ENCODE results near the gene LPIN2.

The LPIN2 gene

DNA sequence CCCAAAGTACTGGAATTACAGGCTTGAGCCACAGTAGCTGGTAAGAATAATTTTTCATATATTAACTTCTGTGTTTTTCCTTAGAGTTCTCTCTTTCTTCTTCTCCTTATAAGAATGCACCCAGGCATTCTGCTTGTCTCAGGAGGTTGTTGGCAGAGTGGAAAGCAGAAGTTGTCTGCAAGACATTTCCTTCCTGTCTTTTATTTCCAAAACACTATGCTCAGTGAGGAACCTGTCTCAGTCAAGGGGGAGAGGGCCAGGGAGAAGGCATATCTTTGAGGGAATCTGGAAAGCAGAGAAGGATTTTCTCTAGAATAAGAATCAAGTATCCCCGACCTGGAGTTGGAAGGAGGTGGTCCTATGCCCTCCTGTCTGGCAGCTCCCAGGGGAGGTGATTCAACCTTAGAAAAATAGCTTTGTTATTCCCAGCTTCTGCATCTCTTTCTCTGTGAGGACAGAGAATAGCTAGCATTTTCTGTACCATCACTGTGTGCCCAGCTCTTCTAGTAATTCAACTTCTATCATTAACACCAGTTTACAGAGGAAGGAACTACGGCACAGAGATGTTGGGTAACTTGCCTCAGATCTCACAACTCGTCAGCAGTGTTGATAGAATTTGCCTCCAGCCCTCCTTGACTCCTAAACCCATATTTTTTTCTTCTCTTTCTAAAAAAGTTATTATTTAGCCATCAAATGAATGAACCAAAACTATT lies 3.8 kb upstream of the LPIN2 start:
- H3K9me3 ChIP-seq: no peaks in the 10 kb centered on the region
- intact Hi-C loops (cut with DNase I; ENCODE audit: low total_unique reads): no loop called here
- peak in 1 of 2 donors; percentile 19 for DNase-seq
- TF ChIP-seq, protein P1, sequence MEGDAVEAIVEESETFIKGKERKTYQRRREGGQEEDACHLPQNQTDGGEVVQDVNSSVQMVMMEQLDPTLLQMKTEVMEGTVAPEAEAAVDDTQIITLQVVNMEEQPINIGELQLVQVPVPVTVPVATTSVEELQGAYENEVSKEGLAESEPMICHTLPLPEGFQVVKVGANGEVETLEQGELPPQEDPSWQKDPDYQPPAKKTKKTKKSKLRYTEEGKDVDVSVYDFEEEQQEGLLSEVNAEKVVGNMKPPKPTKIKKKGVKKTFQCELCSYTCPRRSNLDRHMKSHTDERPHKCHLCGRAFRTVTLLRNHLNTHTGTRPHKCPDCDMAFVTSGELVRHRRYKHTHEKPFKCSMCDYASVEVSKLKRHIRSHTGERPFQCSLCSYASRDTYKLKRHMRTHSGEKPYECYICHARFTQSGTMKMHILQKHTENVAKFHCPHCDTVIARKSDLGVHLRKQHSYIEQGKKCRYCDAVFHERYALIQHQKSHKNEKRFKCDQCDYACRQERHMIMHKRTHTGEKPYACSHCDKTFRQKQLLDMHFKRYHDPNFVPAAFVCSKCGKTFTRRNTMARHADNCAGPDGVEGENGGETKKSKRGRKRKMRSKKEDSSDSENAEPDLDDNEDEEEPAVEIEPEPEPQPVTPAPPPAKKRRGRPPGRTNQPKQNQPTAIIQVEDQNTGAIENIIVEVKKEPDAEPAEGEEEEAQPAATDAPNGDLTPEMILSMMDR (IDR thresholded peaks at IDR 0.05): no peak
- H3K36me3 ChIP-seq: no peaks in the 10 kb centered on the region
- H3K4me3 ChIP-seq: no peak overlapping the region
- peak overlapping the region; percentile 72 to 77 for H3K27ac ChIP-seq
- H3K27me3 ChIP-seq: no peaks in the 10 kb centered on the region
- H3K4me1 ChIP-seq: peaks cover 0 to 39% (median 15%) of the 10 kb centered on the region in 4 donors

DNA sequence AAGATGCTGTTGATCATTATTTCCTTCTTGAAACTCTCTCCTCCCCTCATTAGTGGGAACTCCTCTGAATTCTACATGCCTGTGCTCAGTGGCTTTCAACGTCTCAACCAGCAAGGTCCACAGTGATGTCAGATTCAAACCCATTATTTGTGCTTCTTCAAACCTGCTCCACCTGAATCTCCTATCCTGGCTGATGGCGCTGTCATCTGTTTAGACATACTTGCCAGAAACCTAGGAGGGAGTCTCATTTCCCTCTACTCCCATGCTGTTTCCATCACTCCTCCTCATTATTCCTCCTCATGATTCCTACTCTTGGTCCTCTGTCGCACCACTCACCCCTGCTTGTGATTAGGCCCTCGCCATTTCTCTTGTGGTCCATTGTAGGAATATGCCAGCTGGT lies 2.9 kb upstream of the LPIN2 start:
- no peaks in the 10 kb centered on the region for H3K27me3 ChIP-seq
- peaks cover 0 to 1% (median 0%) of the 10 kb centered on the region in 3 donors for H3K36me3 ChIP-seq
- intact Hi-C loops (cut with DNase I; ENCODE audit: low total_unique reads): no loop called here
- peaks cover 0 to 48% (median 24%) of the 10 kb centered on the region in 4 donors for H3K4me1 ChIP-seq
- H3K9me3 ChIP-seq: no peaks in the 10 kb centered on the region
- TF ChIP-seq, protein P1 (IDR thresholded peaks at IDR 0.05): no peak
- H3K27ac ChIP-seq: peak overlapping the region; percentile 72 to 77
- no peak for DNase-seq
- H3K4me3 ChIP-seq: no peak overlapping the region

DNA sequence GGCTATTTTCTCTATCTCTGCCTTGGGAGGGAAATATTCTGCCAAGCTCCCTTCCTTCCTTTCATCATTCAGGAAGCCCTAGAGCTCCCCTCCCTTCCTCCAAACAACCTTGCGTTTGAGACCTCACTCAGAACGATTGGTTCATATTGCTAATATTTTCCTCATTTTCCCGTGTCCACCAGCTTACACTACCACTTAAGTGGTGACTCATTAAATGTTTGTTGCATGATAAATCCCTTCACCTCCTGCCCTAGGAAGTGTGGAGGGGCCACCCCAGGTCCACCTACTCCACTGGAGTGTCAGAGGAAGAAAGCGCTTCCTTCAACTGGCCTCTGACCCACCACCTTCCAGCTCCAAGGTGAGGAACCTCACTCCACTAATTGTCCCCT lies 2.3 kb upstream of the LPIN2 start:
- H3K4me3 ChIP-seq: no peak overlapping the region
- TF ChIP-seq, protein P1 (IDR thresholded peaks at IDR 0.05): no peak
- H3K9me3 ChIP-seq: no peaks in the 10 kb centered on the region
- DNase-seq: no peak
- H3K27ac ChIP-seq: peak overlapping the region; percentile 72 to 77
- intact Hi-C loops (cut with DNase I; ENCODE audit: low total_unique reads): no loop called here
- no peaks in the 10 kb centered on the region for H3K27me3 ChIP-seq
- H3K4me1 ChIP-seq: peaks cover 0 to 53% (median 29%) of the 10 kb centered on the region in 4 donors
- H3K36me3 ChIP-seq: peaks cover 0 to 6% (median 0%) of the 10 kb centered on the region in 3 donors

DNA sequence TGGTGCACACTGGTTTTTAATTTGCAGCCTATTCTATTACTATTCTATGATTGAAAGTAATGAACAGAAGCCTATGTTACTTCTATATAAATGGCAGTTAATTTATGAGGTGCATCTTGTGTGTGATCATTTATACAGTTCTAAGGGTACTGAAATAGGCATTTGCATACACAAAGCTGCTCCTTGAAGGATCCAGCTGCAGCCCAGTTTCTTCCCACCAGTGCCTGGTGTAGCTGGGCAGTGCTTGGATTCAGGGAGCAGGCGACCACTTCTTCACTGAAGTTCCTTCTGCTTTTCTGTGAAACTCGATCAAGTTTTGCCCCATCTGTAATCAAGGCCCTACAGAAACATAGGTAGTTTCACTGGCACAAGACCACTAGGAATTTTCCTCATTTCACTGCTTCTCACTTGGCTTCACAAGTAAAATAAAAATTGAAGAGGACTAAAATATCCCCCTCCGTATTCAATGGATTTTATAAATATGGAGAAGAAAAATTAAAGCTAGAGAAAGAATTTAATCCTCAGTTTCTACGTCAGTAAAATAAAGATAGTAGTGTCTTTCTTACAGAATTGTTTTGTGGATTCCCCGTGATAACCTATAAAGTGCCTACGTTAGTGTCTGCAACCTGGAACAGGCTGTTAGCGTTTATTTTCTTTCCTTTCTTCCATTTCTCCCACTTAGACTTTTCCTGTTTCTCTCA lies 1.7 kb upstream of the LPIN2 start:
- peaks cover 0 to 6% (median 4%) of the 10 kb centered on the region in 3 donors for H3K36me3 ChIP-seq
- no peak for DNase-seq
- intact Hi-C loops (cut with DNase I; ENCODE audit: low total_unique reads): loop anchor here (5.0 kb wide), 1 partner anchor 233 kb away; the partner anchor contains the start of gene MYL12A
- H3K4me1 ChIP-seq: peaks cover 0 to 59% (median 33%) of the 10 kb centered on the region in 4 donors
- TF ChIP-seq, protein P1 (IDR thresholded peaks at IDR 0.05): no peak
- no peaks in the 10 kb centered on the region for H3K9me3 ChIP-seq
- no peak overlapping the region for H3K4me3 ChIP-seq
- peak overlapping the region; percentile 72 to 77 for H3K27ac ChIP-seq
- H3K27me3 ChIP-seq: no peaks in the 10 kb centered on the region

DNA sequence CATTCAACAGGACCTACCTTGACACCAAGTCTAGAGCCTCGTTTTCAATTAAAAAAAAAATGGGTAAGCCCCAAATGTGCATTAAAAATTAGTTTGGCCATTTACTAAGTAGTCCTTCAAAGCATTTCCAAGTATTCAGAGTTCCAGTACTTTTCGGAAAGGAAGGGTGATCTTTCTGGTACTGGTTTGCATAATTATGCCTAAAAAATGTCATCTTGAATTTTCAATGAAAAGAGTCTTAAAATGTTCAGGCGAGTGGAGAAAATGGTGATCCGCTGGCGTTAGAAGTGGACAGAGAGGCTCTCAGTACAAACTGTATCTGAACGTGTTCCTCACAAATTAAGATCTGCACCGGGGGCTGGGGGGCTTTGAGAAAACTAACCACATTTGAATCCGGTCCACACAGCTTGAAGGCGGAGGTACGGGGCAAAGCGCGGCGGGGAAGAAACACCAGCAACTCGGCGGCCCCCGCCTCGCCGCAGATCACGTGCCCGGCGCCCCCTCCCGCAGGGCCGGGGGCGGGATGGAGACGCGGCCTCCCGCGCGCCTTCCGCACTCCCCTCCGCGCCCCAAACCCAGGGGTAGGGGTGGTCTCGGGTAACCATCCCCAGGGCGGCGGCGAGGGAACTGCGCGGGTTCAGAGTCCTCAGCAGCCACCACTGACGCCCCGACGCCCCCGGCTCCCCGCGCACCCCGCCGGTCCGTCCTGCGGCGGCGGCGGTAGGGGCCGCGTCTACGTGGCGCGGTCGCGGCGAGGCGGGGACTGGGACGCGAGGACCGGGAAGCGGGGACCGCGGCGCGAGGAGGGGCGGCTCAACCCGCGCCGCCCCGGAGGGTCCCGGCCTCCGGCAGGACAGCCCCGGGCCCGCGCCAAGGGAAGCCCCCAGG lies 564 bp downstream of the LPIN2 start:
- no peaks in the 10 kb centered on the region for H3K9me3 ChIP-seq
- no peaks in the 10 kb centered on the region for H3K27me3 ChIP-seq
- intact Hi-C loops (cut with DNase I; ENCODE audit: low total_unique reads): loop anchor here (5.0 kb wide), 1 partner anchor 235 kb away; the partner anchor contains the start of gene MYL12A
- peak; percentile 41 to 80 for DNase-seq
- H3K4me1 ChIP-seq: peaks cover 0 to 81% (median 37%) of the 10 kb centered on the region in 4 donors
- peak overlapping the region; percentile 95 to 96 for H3K4me3 ChIP-seq
- peaks cover 0 to 6% (median 6%) of the 10 kb centered on the region in 3 donors for H3K36me3 ChIP-seq
- peak overlapping the region; percentile 92 to 99 for H3K27ac ChIP-seq
- TF ChIP-seq, protein P1 (IDR thresholded peaks at IDR 0.05): no peak

All from tibial artery (tissue), 4 donors.